Inflammatory macrophage (primary cell): Measurements from ENCODE around the gene SLC38A8.

ENCODE experiments used
- DNase-seq, 2 donors: peaks; one replicate each; pipeline ENCODE4 v3.0.0-alpha.2; 2020 to 2022

SLC38A8 gene

DNA sequence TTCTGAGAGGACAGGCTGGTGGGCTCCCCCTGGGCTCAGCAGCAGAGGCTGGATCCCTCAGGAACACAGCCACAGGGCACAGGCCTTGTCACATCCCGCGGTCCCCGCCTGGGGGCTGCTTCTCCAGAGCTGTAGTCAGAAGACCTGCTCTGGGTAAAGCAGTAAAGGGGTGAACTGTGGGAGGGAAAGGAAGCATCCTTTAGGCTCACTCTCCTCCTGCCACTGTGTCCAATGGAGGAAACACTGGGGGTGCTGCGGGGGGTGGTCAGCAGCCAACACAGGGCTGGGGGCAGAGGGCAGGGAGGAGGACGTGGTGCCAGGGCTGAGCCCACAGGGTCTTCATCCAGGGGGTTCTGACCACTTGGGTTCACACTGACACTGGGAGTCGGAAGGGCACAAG is 5.0 kb upstream of the SLC38A8 start:
- DNase-seq, result no peak

DNA sequence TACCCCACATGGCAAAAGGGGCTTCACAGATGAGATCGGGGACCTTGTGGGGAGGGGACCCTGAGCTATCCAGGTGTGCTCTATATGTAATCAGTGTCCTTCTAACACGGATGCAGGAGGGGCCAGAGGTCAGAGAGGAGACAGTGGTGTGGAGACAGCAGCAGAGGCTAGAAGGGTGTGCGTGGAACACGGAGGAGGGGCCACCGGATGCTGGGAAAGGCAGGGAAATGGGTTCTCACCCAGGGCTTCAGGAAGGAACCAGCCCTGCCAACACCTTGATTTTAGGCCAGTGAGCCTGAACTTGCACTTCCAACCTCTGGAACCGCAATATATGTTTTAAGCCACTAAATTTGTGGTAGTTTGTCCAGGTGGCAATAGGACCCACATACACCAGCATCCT is 4.6 kb upstream of the SLC38A8 start:
- no peak for DNase-seq

DNA sequence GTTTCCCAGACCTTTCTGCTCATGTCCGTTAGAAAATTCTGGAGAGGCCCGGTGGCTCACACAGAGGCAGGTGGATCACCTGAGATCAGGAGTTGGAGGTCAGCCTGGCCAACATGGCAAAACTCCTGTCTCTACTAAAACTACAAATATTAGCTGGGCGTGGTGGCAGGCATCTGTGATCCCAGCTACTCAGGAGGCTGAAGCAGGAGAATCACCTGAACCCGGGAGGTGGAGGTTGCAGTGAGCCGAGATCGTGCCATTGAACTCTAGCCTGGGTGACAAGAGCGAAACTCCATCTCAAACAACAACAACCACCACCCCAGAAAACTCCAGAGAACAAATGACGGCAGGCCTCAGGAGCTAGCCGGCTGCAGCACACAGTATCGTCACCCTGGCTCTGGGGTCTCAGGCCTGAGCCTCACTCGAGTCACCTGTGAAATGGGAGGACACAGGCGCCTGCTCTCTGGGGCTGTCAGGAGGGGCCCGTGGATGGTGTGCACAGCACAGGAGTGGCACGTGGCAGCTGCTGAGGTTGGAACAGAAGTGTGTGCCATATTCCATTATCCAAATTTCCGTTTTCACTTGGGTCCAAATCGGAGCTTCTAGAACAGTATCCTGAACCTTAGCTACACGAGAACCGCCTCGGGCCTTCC is 3.3 kb upstream of the SLC38A8 start:
- DNase-seq, result no peak

DNA sequence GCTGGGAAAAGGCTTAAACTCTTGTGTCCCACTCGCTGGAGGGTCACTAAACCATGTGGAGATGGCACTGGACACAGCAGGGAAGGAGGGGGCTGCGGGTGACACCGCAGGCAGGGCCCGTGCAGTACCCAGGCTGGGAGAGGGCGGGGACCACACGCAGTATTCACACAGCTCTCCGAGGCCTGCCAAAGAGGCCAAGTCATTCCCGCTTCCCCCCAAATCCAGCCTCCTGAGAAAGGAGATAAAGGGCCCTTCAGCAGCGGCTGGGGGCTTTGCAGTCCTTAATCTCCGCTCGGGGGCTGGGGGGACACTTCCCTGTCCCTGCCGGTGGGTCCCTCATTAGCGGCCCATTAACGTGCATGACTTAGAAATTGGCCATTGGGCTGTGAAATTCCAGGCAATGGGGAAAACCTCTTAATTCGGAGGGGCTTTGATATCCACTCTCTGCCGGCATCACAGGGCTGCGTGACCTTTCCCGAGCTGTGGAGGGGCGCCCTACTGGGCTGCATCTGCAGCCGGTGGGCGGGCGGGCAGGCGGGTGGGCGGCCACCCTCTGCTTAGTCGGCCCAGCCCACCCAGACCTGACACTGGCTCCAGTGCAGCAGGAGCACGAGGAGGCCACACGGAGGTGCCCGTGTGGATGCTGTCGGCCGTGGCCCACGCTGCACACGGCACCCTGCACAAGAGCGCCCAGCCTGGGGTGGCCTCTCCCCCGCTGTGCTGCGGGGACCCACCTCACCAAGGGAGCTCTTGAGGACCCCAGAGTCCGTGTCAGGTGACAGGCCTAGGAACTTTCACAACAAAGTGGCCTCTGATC is 2.6 kb upstream of the SLC38A8 start:
- no peak for DNase-seq

DNA sequence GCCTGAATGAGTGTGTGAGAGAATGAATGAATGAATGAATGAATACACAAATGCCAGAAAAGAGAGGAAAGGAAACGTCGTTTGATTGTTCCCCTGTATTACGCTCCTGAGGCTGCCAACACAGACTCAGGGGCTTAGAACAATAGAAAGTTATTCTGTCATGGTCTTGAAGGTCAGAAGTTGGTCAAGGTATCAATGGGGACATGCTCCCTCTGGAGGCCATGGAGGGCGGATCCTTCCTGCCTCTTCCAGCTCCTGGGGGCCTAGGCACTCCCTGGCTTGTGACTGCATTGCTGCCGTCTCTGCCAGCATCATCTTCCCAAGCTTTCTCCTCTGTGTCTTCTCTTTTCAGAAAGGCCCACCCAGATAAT is 1.5 kb upstream of the SLC38A8 start:
- peak; percentile 24 to 35 for DNase-seq

DNA sequence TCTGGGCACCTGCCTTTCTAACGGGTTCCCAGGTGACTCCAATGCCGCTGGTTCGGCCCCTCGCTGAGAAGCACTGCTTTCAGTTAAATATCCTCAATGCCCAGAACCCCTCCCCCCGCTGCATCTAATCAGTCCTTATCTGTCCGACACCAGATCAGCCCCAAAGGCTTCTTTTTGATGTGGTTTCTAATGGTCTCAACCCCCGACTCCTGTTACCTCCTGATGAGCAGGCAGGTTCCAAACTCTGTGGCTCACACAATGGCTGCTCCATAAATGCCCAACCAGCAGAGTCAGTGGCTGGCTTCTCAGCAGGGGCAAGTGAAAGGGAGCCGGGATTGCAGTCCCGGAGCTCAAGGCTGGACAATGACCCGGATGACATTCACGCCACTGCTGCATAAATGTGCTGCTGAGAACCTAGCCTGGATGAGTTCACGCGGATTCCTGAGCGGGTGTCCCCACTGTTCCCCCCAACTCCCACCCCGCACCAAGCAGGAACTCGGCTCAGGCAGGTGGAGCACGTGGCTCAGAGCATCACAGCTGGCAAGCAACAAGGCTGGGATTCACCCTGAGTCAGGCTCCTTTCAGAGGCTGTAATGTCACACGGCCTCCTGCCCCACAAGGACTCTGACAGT is 1.0 kb upstream of the SLC38A8 start:
- no peak for DNase-seq

DNA sequence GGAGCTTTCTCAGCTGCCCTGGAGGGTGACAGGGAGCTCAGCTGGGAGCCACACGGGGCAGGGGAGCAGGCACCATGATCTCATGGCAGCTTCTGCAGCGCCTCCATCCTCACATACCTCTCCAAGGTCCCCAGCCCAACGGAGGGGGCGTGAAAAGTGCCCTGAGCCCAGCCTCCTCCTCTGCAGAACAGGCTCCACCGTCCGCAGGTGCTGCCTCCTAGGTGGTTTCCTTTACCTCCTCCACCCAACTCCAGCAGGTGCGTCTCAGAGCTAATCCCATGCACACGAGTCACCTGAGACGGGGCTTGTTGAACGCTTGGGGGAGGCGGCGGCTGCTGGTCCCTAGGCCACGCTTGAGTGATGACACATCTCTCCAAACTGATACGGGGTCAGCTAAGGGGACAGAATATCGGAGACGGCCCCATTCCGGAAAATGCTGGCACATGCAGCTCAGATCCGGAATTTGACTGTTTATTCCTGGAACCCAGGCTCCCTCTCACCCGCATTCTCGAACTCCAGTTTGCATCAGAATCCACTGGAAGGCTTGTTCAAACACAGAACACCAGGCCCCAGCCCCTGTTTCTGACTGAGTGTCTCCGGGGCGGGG is 387 bp upstream of the SLC38A8 start:
- DNase-seq, result no peak

DNA sequence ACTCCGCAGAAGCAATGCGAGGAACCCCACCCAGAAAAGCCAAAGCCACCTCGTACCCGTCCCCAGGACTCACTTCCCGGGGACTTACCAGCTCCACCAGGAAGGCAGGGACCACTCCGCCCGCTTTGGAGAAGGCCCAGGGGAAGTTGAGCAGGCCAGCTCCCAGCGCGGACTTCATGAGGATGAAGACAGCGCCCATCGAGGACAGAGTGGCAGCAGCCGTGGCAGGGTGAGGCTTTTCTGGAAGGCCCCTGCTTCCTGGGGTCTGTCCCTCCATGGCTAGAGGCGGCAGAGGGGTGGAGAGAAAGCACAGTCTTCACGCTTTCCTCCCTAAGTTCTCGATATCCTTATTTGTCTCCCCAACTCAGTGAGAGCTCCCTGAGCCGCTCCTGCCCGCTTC is 714 bp downstream of the SLC38A8 start:
- no peak for DNase-seq

DNA sequence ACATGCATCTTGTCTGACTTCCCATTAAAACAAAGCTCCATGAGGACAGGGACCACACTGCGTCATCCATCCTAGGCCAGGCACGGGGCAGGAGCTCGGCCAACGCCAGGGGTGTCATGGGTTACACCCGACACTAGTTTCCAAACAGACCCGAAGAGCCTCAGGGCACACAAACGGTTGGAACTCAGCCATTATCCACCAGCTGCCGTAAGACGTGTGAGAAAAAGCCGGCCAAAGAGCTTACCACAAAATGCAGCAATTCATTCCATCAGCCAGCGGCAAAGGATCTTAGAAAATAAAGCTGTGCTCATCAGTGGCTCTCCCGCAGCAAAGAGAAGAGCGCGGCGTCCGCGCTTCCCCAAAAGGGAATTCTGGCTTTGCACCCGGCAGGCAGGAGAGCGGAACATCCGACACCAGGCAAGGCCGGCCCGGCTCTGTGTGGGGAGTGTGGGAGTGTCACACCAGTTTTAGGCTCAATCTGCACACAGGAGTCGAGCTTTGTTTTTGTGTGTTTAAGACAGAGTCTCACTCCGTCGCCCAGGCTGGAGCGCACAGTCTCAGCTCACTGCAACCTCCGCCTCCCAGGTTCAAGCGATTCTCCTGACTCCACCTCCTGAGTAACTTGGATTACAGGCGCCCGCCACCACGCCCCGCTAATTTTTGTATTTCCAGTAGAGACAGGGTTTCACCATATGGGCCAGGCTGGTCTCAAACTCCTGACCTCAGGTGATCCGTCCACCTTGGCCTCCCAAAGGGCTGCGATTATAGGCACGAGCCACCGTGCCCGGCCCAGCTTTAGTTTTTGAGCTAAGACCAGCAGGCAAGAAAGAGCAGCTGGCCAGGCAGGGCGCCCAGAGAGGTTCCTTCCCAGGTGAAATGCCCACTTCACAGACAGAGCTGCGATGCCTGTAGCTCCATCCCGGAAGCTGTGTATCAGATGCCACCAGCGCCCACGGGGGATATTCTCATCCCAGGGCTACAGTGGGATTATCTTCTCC is 1.5 kb downstream of the SLC38A8 start:
- DNase-seq, result no peak

DNA sequence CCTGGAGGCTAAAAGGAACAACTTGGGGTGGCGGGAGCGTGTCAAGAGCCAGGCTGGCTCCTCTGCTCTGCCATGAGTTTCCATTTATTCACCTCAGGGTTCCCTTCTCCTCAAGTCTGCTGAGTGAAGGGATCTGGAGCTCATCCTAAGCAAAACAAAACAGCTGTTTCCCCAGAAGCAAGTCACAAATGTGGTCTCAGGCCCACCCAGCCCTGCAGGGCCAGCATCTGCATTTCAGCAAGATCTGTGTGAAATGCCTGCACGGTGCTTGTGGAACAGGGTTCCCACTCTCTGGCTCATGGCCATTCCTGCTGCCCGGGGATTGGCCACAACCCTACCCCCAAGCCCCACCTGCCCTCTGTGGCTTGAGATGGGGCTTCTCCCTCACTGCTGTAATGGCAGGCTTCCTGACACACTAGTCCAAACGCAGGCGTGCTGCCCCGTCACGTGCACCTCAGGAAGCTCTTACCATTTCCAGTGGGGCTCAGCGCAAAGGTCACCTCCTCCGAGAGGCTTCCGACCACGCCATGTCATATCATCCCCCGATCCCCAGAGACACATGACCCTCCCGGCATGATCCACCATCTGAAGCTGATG is 2.3 kb downstream of the SLC38A8 start:
- no peak for DNase-seq

DNA sequence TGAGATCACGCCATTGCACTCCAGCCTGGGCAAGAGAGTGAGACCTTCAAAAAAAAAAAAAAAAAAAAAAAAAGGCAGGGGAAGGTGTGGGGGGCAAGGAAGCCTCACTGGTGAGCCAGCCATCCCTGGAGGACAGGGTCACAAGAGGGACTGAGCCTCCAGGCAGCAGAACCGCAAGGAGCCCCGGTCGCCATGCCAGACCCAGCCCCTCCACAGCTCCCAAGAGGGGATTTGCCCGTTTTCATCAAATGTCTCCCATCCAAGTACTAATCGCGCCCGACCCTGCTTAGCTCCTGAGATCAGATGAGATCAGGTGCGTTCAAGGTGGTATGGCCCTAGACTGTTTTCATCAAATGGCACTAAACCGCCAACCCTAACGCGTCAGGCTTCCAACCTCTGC is 2.9 kb downstream of the SLC38A8 start:
- DNase-seq, result no peak

DNA sequence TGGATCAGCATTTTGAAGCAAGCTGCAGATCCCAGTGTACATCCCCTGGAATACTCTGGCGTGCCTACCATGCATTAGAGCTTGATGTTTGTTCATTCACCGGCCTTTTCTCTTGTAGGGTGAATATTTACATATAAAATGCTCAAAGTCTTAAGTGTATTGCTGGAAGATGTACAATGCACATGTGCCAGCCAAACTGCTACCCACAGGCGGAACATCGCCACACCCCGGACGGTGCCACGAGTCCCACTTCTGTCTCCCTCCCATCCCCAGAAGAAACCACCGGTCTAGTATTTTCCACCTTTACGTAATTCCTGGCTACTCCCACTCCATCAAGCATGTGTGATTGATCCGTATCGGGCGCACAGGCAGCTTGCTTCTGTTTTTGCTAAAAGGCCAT is 4.1 kb downstream of the SLC38A8 start:
- DNase-seq, result no peak

DNA sequence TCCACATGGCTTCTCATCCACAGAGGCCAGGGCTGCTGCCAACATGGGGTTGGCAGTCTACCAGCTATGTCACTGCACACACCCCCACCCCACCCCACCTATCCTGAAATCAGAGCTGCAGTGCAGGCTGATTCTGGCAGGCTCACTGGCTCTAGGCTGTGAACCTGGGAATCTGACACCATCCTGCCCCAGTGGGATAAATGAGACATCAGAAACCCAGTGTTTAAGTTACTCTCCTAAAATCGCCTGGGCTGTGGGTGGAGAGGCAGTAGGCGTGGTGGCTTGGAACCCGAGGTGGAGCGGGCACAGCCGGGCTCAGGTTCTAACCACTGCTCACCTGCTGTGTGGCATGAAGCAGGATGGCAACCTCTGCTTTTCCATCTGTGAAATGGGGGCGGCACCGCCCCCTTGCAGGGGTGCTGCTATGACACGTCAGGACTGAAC is 5.6 kb downstream of the SLC38A8 start:
- no peak for DNase-seq

DNA sequence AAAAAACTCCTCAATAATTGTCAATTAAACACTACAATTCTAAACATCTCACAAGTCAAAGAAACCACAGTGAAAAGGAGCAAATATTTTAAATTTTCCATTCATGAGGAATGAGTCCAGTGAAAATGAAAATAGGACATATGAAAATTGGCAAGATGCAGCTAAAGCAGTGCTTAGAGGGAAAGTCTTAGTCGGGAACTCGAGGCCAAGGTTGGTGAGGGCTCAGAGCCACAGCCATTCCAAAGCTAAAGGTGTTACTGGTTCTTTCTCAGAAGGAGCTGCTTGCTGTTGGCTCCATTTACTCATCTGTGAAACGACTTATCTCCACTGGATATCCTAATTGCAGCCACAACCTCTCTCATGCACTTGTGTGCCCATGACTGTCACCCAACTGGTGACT is 6.5 kb downstream of the SLC38A8 start:
- no peak for DNase-seq

DNA sequence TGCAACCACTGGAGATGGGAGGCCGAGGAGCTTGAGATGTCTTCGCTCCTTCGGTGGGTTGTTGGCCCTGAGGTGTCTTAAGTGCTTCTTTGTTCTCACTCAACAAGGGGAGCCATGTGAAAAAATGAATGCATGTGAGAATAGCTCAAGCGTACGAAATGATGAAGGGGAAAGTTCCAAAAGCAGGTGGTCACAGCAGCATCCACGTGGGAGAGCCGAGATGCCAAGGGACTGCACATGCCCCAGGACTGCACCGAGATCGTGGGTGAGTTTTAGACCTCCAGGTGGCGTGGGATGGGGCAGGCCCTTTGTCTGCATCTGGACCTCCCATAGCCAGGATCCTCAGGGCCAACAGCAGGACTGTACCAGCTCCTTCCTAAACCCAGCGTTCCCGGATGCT is 8.1 kb downstream of the SLC38A8 start:
- DNase-seq, result no peak

DNA sequence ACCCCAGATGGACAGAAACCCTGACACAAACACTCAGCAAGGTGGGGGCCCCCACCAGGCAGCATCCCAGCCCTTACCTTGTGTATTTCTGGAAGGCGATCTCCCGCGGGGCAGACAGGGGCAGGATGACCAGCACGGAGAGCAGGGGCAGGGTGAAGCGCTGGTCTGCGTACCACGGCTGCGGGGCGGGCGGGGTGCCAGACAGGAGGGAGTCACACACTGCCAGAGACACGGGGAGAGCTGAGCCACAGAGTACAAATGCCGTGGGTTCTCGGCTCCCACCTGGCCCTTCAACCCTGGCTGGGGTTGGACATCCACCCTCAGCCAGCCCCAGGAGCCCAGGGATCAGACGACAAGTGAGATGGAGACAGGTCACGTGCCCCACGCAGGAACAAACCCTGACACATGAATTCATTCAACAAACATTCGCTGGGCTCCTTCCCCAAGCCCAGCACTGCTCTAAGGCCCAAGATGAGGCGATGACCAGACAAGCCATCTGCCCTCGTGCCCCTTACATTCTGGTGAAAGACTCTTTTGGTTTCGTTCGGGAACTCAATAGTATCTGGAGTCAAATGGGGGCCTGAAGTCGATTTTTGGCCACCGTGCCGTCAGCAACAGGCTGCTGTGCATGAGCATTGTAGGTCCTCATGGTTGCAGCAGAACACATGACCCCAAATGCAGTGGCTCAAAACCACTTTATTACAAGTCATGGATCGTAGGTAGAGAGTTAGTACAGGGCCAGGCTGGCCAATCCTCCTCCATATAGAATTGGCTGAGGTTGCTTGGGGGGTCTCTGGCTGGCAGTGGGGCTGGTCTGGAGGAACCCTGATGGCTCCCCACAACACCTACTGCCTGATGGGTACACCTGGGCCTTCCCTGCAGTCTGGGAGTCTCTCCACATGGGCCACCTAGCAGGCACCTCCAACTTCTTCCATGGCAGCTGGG is 9.1 kb downstream of the SLC38A8 start:
- DNase-seq, result no peak

DNA sequence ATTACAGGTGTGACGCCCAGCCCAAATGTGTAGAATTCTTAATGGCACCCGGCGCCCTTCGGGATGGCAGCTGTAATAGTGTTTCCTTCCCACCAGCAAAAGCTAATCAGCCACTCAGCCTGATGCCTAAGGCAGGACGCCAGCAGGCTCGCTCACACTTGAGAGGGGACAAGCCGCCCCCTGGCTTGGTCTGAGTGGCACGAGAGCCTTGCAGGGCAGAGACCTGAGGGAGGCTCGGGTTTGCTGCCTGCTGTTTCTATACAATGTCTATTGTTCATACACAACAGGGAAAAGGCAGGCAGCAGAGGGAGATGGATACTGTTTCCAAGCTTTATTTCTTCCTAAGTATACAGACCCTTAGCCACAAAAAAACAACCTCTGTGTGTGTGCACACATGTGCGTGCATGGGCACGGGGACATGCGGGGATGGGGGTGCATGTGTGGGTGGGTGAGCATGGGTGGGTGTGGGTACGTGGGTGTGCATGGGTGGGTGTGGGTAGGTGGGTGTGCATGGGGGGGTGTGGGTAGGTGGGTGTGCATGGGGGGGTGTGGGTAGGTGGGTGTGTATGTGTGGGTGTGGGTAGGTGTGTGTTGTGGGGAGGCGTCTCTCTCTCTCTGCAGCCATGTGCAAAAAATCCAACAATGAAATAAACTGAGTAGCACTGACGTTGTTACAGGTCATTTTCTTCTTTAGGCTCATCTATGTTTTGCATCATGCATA is 10.0 kb downstream of the SLC38A8 start:
- no peak for DNase-seq

DNA sequence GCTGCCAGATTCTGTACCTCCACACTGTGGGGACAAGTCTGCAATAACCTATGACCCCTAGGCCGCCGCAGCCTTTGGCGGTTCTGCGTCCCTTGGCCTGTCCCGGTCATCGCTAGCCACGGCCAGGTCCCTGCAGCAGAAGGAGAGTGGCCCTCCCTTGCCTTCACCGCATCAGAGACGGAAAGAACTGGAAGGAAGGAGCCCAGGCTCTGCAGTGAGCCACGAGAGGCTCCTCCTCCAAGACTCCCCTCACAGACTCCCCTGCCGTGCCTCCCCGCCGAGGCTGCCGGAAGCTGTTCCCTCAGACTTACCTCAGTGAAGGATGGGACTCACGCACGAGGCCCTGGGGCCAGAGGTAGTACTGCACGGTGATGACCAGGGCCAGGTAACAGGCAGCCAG is 11.0 kb downstream of the SLC38A8 start:
- DNase-seq, result no peak

DNA sequence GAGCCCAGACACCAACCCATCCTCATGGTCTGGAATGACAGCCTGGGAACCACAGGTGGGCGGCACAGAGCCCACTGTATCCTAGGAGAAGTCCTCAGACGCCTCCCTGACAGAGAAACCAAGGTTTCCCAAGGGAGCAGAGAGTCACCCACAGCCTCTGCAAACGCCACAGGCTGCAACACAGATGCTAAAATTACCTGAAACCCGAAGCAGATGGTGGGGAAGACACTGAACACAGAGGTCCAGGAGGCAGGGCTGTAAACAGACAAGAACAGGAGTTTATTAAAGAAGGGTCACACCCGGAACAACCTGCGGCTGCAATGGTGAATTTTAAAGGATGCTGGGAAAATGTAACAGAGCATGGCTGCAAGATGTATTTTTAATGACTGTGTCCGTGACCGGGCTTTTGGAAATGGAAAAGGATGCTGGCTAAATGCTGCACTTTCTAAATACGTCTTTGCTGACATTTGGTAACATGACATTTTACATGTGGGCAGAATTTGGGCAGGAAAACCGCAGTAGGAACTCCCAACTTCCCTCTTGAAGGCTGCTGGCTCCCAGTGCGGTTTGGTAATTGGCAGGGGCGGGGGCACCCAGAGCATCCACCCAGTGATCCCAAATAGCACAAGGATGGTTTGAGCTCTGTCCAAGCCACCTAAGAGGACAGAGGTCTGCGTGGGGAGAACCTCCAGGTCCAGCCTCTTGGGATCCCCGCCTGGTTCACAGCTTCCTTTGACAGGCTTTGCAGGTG is 13.1 kb downstream of the SLC38A8 start:
- peak; percentile 66 to 86 for DNase-seq
